ENCODE results near the gene PTPN14. TPM values are rescaled to one million over a fixed set of nuclear protein-coding genes. Genes with fewer than 3 reads are reported as not detected.

PTPN14 gene
- total and polyA plus RNA-seq, 3 donors from 2014 or later: 14.8 to 59.2 (median 42.2) TPM

DNA sequence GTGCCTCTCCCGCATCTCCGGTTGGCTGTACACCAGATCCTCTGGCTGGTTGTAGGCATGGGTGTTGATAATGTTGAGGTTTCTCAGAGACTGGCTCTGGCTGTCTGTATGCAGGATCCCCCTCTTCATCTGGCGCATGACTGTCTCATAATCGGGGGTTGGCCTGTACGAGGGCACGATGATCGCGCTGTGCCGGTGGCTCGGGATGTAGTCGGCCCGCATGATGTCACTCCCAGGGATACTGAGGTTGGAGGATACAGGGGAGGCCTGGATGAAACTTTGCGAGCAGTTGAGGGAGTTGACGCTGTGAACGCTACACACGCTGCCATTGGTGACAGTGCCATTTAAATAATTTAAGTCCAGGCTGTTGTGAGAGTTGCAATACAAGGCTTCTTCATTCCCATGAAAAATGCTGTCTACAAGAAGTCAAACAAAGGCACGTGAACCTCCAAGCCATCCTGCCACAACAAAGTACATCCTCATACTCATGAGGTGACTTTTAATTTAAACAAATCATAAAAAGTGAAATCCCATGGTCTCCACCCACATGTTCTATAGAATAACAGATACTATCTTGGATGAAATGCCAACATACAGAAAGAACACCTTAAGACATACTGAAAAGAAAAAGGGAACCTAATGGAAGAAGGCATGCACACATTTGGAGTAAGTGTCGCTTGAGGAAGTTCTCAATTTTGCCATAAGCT, 166.9 kb downstream of the PTPN14 start:
- Histone ChIP-seq H3K4me3 (no peak overlapping the region), H3K4me1 (no peaks in the 10 kb centered on the region), H3K9me3 (no peaks in the 10 kb centered on the region), H3K27ac (no peak overlapping the region), H3K36me3 (ENCODE audit: low read depth, missing control alignments) (no peaks in the 10 kb centered on the region), H3K27me3 (no peaks in the 10 kb centered on the region)
- WGBS, 2 donors: 88 to 97% methylated on average over 18 of the region's 18 CpGs
- DNase-seq: no peak
- no peak for TF ChIP-seq POLR2A (IDR thresholded peaks at IDR 0.05)
- TF ChIP-seq, protein P1, sequence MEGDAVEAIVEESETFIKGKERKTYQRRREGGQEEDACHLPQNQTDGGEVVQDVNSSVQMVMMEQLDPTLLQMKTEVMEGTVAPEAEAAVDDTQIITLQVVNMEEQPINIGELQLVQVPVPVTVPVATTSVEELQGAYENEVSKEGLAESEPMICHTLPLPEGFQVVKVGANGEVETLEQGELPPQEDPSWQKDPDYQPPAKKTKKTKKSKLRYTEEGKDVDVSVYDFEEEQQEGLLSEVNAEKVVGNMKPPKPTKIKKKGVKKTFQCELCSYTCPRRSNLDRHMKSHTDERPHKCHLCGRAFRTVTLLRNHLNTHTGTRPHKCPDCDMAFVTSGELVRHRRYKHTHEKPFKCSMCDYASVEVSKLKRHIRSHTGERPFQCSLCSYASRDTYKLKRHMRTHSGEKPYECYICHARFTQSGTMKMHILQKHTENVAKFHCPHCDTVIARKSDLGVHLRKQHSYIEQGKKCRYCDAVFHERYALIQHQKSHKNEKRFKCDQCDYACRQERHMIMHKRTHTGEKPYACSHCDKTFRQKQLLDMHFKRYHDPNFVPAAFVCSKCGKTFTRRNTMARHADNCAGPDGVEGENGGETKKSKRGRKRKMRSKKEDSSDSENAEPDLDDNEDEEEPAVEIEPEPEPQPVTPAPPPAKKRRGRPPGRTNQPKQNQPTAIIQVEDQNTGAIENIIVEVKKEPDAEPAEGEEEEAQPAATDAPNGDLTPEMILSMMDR (IDR thresholded peaks at IDR 0.05): no peak
- intact Hi-C loops (cut with DNase I; ENCODE audit: low total_unique reads): no loop called here

DNA sequence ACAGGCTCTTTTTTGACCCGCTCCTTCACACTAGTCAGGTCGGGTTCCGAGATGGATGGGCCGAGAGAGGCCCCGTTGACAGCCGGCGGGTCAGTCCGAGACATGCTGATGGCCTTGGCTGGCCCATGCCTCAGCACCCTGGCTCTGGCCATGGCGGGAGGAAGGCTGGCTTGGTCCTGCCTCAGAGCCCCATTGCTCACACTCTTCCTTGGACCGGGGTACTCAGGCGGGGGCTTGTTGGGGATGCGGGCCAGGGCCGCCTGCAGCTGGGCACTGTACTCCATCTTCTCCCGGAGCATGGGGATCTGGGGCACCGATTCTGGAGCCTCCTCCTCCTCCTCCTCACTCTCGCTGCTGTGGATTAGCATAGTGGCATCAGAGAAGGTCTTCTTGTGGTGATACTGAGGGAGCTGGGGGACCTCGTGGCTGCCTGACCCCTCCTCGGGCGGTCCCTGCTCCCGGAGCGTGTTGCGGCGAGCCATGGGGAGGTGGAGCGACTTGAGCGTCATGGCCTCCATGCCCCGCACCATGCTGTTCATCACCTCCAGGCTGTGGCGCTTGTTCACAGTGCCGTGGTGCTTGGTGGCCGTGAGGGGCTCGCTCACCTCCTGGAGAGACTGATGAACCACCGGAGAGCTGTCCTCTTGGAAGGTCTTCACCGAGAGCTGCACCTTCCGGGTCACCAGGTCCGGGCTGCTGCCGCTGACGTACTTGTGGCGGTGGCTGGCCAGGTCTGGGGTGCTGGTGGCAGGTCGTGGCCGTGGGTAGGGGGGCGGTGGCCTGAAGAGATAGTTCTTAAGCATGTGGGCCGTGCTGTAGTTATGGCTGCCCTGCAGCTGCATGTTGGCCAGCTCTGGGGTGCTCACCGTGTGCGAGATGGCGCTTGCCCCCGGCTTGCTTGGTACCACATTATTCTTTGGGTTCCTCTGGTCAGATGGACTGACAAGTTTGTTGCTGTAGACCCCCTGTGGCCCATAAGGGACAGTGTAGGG, 167.7 kb downstream of the PTPN14 start:
- Histone ChIP-seq H3K4me1 (no peaks in the 10 kb centered on the region), H3K4me3 (no peak overlapping the region), H3K27me3 (no peaks in the 10 kb centered on the region), H3K36me3 (ENCODE audit: low read depth, missing control alignments) (no peaks in the 10 kb centered on the region), H3K9me3 (no peaks in the 10 kb centered on the region), H3K27ac (no peak overlapping the region)
- intact Hi-C loops (cut with DNase I; ENCODE audit: low total_unique reads): no loop called here
- DNase-seq: no peak
- TF ChIP-seq, protein P1 (IDR thresholded peaks at IDR 0.05): no peak
- TF ChIP-seq POLR2A (IDR thresholded peaks at IDR 0.05): no peak
- WGBS, 2 donors: 94 to 98% methylated on average over 16 to 45 of the region's 45 CpGs

DNA sequence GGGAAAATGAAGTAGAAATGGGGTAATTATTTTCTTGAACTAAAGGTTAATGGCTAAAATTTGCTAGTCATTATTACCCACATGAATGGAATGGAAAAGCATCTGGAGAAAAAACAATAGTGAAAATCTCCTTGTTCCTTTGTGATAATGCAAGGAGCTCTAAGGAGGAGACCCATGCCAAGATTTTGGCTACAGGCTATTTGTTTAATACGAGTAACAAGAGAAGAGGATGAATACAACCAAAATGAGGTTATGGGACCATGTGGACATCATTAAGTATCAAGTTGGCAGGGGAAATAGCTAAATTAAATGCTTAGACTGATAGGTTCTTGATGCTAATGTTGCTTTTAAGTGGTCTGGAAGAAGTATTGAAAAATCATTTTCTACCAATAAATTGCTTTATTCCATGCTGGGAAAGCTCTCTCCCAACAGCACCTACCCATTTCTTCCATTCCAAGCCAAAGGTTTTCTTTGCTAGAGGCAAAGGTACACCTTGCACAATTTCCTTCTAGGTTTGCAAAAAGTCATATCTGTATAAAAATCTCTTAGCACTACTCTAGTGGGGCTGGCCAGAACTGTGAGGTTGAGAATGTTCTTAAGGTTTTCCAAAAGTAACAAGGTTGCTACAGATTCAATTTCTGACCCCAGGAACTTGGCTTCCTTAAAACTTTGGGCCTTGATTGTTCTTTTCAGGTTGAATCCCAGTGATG, 170.3 kb downstream of the PTPN14 start:
- WGBS, 2 donors: 68 to 81% methylated on average over 1 of the region's 1 CpG
- no peak for DNase-seq
- no peak overlapping the region for H3K4me3 ChIP-seq
- intact Hi-C loops (cut with DNase I; ENCODE audit: low total_unique reads): no loop called here
- H3K36me3 ChIP-seq (ENCODE audit: low read depth, missing control alignments): no peaks in the 10 kb centered on the region
- H3K9me3 ChIP-seq: no peaks in the 10 kb centered on the region
- no peaks in the 10 kb centered on the region for H3K4me1 ChIP-seq
- no peak overlapping the region for H3K27ac ChIP-seq
- no peaks in the 10 kb centered on the region for H3K27me3 ChIP-seq
- TF ChIP-seq, protein P1 (IDR thresholded peaks at IDR 0.05): no peak
- no peak for TF ChIP-seq POLR2A (IDR thresholded peaks at IDR 0.05)

DNA sequence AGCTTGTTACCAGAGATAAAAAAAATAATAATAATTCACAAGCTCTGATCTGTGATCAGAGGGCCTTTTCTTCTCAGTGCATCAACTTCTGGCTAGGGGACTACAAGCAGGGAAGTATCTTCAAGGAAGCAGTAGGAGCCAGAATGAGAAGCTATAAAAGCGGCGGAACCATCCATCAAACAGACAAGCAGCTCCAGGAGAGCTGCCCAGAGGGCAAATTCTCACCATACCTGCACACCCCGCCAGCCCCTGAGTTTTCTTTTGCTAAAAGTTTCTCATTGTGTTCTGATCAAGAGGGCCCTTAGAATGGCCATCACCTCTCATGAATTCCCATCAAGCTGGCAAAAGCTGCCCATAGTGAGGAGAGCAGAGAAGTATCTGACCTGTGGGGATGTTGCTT, 171.0 kb downstream of the PTPN14 start:
- 84 to 86% methylated on average over 3 of the region's 3 CpGs for WGBS, 2 donors
- TF ChIP-seq POLR2A (IDR thresholded peaks at IDR 0.05): no peak
- TF ChIP-seq, protein P1 (IDR thresholded peaks at IDR 0.05): no peak
- H3K27me3 ChIP-seq: no peaks in the 10 kb centered on the region
- no peak overlapping the region for H3K4me3 ChIP-seq
- no peak overlapping the region for H3K27ac ChIP-seq
- intact Hi-C loops (cut with DNase I; ENCODE audit: low total_unique reads): no loop called here
- no peaks in the 10 kb centered on the region for H3K9me3 ChIP-seq
- no peaks in the 10 kb centered on the region for H3K4me1 ChIP-seq
- DNase-seq: no peak
- no peaks in the 10 kb centered on the region for H3K36me3 ChIP-seq (ENCODE audit: low read depth, missing control alignments)
